ENCODE measurements around the gene DOCK6. TPM values are rescaled to one million over a fixed set of nuclear protein-coding genes. Genes with fewer than 3 reads are reported as not detected.
A peak's percentile ranks its signal among the peaks of the same experiment; 100 is the strongest.

The DOCK6 gene
- total RNA-seq, 1 experiment from 2014 or later: 82.4 TPM

DNA sequence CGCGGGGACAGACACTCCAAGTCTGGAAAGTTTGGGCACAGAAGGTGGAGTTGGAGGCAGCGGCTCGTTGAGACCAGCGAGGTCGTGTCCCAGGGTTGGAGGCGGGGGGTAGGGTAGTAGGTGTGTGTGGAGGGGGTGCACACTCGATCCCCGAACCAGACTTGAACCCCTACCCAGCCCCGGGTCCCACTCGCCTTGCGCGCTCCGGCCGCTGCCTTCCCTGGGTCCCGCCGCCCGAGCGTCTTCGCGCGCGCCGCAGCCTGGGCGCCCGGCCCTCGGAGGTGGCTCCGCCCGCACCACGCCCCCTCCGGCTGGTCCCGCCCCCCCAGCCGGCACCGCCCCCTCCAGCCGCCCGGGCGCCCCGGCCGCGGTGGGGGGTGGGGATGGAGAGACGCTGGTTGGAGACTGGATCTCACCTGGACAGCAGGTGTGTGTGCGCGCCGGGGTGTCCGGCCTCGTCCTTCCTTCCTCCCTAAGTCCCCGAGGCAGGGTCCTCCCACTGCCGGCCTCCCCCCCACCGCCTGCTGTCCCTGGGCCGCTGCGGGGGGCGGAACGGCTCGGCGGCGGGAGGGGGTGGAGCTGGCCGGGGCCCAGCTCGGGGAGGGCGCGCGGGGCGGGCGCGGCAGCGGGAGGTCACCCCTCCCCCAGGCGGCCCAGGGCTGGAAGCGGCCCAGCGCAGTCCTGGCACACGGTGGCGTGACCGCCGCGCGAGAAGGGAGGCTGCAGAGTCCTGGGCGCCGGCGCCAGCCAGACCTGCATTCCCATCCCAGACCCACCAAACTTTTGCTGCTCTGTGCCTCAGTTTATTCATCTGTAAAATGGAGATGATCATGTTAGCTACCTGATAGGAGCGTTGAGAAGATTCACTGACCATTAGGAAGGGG is 64.8 kb downstream of the DOCK6 start, which contains the start of gene KANK2:
KANK2 (minus strand) TSS at position 255 of the 884 bp plus-strand sequence. CDS start 3,034 bp downstream, outside the sequence.
- Histone ChIP-seq H3K4me1 (ENCODE audit: control insufficient read depth in 1 of 2, insufficient read depth in 2 of 2, low read length in 2 of 2) (peaks cover 18 to 25% of the 10 kb centered on the region in 2 experiments), H3K9me2 (ENCODE audit: insufficient read depth) (no peaks in the 10 kb centered on the region), H3K4me3 (replicated peaks in 1 of 2; ENCODE audit: low read depth in 1 of 2, low read length in 2 of 2) (peak within 1 kb of the TSS; percentile 63 to 78), H4K20me1 (ENCODE audit: insufficient read depth) (no peaks in the 10 kb centered on the region), H2AFZ (ENCODE audit: low read depth, low read length, poor library complexity, severe bottlenecking) (no peak within 1 kb of the TSS), H3K27ac (ENCODE audit: low read depth, low read length) (peak within 1 kb of the TSS; percentile 81), H3K79me2 (ENCODE audit: insufficient read depth, low read length) (0 out of 2 replicates have a peak, but pooled peaks cover 2% of the 10 kb centered on the region), H3K27me3 (ENCODE audit: insufficient read depth, low read length) (no peaks in the 10 kb centered on the region), H3K9me3 (ENCODE audit: control insufficient read depth in 1 of 2, insufficient read depth in 1 of 2, low read depth in 1 of 2, low read length in 2 of 2) (no peaks in the 10 kb centered on the region), H3K4me2 (ENCODE audit: low read length) (peak within 1 kb of the TSS; percentile 75), H3K36me3 (ENCODE audit: control insufficient read depth in 1 of 2, insufficient read depth in 2 of 2, low read length in 2 of 2) (peaks cover 0 to 3% of the 10 kb centered on the region in 2 experiments; a peak in 1 of 4 replicates), H3K9ac (ENCODE audit: low read length) (peak within 1 kb of the TSS; percentile 66)
- intact Hi-C loops (cut with micrococcal nuclease): no loop called here
- BruUV-seq (replicated peaks): no TSS peak
- DNase-seq (ENCODE audit: low read depth, low spot score): peak; percentile 50
- TF ChIP-seq POLR2A (IDR thresholded peaks at IDR 0.05; ENCODE audit: borderline replicate concordance, extremely low read depth, insufficient read depth, insufficient read length) (peak; percentile 35), CBX3 (IDR thresholded peaks at IDR 0.05; ENCODE audit: low read depth) (peak; percentile 21), REST (IDR thresholded peaks at IDR 0.05; ENCODE audit: low read depth) (no peak), EGR1 (IDR thresholded peaks at IDR 0.05; ENCODE audit: low read depth) (peak; percentile 48; the same call in 1 of the 2 replicates), YY1 (IDR thresholded peaks at IDR 0.05; ENCODE audit: extremely low read depth, insufficient replicate concordance, low read depth, low read length) (no peak), TCF7L2 (IDR thresholded peaks at IDR 0.05; ENCODE audit: borderline replicate concordance, extremely low read depth, insufficient read depth, insufficient read length) (no peak), CTCF (IDR thresholded peaks at IDR 0.05 in 2 of 3, conservative IDR thresholded peaks at IDR 0.05 in 1 of 3; ENCODE audit: borderline replicate concordance in 1 of 3, insufficient read depth in 1 of 3, low read depth in 2 of 3, low read length in 2 of 3) (no peak), EZH2 (IDR thresholded peaks at IDR 0.05) (no peak), MAX (IDR thresholded peaks at IDR 0.05) (no peak; the same call in 1 of the 2 replicates), EZH2phosphoT487 (IDR thresholded peaks at IDR 0.05; ENCODE audit: borderline replicate concordance) (no peak), POLR2AphosphoS5 (IDR thresholded peaks at IDR 0.05; ENCODE audit: low read depth, low read length) (peak; percentile 81), ELF1 (IDR thresholded peaks at IDR 0.05; ENCODE audit: borderline replicate concordance, low read depth) (no peak), CEBPB (IDR thresholded peaks at IDR 0.05; ENCODE audit: low read depth) (no peak), ZFX (IDR thresholded peaks at IDR 0.05) (no peak; the same call in 1 of the 2 replicates), SRF (IDR thresholded peaks at IDR 0.05; ENCODE audit: low read depth) (no peak), RAD21 (IDR thresholded peaks at IDR 0.05; ENCODE audit: low read depth) (no peak), SP1 (IDR thresholded peaks at IDR 0.05; ENCODE audit: low read depth) (peak; percentile 37), SIN3A (IDR thresholded peaks at IDR 0.05; ENCODE audit: low read depth) (no peak; the same call in 1 of the 2 replicates)
- TF ChIP-seq, protein P1, sequence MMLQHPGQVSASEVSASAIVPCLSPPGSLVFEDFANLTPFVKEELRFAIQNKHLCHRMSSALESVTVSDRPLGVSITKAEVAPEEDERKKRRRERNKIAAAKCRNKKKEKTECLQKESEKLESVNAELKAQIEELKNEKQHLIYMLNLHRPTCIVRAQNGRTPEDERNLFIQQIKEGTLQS (IDR thresholded peaks at IDR 0.05): no peak
- CTCF ChIA-PET: interaction anchor here (1.0 to 1.3 kb wide), 3 partner anchors 55 to 71 kb away, joined by 3 to 5 read pairs (median 4); no protein-coding TSS in a partner anchor
- ATAC-seq: peak; percentile 89
- RAD21 ChIA-PET (ENCODE audit: low non-redundant PET in 1 of 2, low total read pairs in 2 of 2, uncharacterized antibody in 2 of 2, unreplicated experiment in 2 of 2): interaction anchor here in 1 of 2 experiments (0.9 kb wide), 1 partner anchor 102 kb away, joined by 3 read pairs; no protein-coding TSS in a partner anchor
- POLR2A ChIA-PET: interaction anchor here (1.0 to 1.4 kb wide), 3 partner anchors 54 to 59 kb away, joined by 3 to 10 read pairs (median 3); no protein-coding TSS in a partner anchor
